Stomach smooth muscle (tissue), 2 donors: Measurements from ENCODE around the gene ZCCHC9.

ENCODE experiments used
- H3K27ac ChIP-seq: one replicate; pipeline ENCODE4 v1.7.0; 2013; ENCODE audit warnings: mild to moderate bottlenecking, low read length, inconsistent platforms
- H3K27me3 ChIP-seq, 2 donors: one replicate each; pipeline ENCODE4 v1.7.0; 2013; ENCODE audit warnings: low read length in 2 of 2; ENCODE audit not compliant: insufficient read depth in 2 of 2, control insufficient read depth in 1 of 2
- H3K36me3 ChIP-seq, 2 donors: one replicate each; pipeline ENCODE4 v1.7.0; 2013; ENCODE audit warnings: low read length in 2 of 2; ENCODE audit not compliant: control insufficient read depth in 2 of 2, insufficient read depth in 2 of 2
- H3K4me1 ChIP-seq: one replicate; pipeline ENCODE4 v1.7.0; 2013; ENCODE audit warnings: low read length; ENCODE audit not compliant: control insufficient read depth, insufficient read depth
- H3K4me3 ChIP-seq, 2 donors: one replicate each; pipeline ENCODE4 v1.7.0; 2013; ENCODE audit warnings: low read length in 2 of 2
- H3K9ac ChIP-seq, 2 donors: one replicate each; pipeline ENCODE4 v1.7.0; 2013; ENCODE audit warnings: low read length in 2 of 2, mild to moderate bottlenecking in 1 of 2
- H3K9me3 ChIP-seq, 2 donors: one replicate each; pipeline ENCODE4 v1.7.0; 2013; ENCODE audit warnings: low read length in 2 of 2; ENCODE audit not compliant: control insufficient read depth in 2 of 2
- donor health status: healthy.
- donor health status: Pancreatic carcinoma.

The ZCCHC9 gene

DNA sequence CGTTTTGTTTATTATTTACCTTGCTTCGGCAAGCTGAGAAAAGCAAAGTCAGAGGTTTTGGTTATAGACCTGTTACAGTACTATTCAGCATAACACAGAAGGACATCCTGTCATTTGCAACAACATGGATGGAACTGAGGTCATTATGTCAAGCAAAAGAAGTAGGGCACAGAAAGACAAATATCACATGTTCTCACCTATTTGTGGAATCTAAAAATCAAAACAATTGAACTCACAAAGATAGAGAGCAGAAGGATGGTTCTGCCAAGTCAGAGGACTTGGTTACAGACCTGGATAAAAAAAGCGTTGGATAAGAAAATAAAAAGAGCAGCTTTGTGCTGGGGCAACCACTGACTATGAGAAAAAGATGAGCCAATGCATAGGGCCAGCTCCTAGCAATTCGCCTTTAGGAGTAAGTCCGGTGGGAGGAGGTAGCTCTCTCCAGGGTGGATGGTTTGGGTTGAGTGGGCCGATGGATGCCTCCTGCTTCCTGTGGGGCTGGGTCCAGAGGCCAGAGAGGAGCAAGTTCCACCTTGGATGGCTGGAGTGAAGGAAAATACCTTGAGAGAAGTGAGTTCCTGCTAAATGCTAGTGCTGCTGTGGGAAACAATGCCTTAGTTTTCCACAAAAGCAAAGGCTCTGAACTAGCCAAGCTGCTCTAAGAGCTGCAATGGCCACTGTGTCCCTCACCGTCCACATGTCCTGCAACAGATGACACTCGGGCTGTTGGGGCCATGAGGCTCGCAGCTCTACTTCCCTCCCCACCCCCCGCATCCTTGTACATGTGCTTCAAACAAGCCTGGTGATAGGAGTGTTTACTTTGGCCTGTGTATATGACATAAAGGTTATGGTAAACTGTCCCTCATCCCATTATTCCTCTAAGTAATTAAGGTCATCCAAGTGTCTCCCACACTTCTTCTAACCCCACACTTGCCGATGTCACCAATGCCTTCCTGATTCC, 54.2 kb downstream of the ZCCHC9 start:
- Histone ChIP-seq H3K9me3 (no peaks in the 10 kb centered on the region), H3K9ac (no peak overlapping the region), H3K27ac (no peak overlapping the region), H3K4me3 (no peak overlapping the region), H3K27me3 (no peaks in the 10 kb centered on the region), H3K36me3 (no peaks in the 10 kb centered on the region), H3K4me1 (no peaks in the 10 kb centered on the region)

- H3K27me3 ChIP-seq: no peaks in the 10 kb centered on the region
- no peak overlapping the region for H3K4me3 ChIP-seq
- no peaks in the 10 kb centered on the region for H3K9me3 ChIP-seq
- H3K4me1 ChIP-seq: no peaks in the 10 kb centered on the region
- no peaks in the 10 kb centered on the region for H3K36me3 ChIP-seq
- H3K27ac ChIP-seq: no peak overlapping the region
- no peak overlapping the region for H3K9ac ChIP-seq
Measured at GRCh38 chr5:81359108-81359507, 57.7 kb downstream of the ZCCHC9 start.

DNA sequence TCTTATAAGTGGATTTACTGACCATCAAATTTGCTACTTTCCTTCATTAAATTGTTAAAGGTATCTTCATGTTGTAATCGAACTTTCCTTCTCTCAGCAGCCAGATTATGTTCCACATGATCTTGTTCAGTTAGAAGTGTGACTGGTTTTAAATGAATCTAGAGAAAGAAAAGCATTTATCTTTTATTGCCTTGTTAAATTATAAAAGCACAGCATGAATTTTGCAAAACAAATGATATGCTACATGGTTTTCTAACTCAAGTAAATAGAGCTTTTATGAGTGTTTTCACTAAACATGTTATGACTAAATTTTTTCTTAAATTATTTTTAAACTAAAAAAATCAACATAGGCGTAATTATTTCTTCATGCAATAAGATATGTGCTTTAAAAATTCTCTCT, 58.5 kb downstream of the ZCCHC9 start:
- Histone ChIP-seq H3K4me3 (no peak overlapping the region), H3K27me3 (no peaks in the 10 kb centered on the region), H3K27ac (no peak overlapping the region), H3K4me1 (no peaks in the 10 kb centered on the region), H3K36me3 (no peaks in the 10 kb centered on the region), H3K9ac (no peak overlapping the region), H3K9me3 (no peaks in the 10 kb centered on the region)

DNA sequence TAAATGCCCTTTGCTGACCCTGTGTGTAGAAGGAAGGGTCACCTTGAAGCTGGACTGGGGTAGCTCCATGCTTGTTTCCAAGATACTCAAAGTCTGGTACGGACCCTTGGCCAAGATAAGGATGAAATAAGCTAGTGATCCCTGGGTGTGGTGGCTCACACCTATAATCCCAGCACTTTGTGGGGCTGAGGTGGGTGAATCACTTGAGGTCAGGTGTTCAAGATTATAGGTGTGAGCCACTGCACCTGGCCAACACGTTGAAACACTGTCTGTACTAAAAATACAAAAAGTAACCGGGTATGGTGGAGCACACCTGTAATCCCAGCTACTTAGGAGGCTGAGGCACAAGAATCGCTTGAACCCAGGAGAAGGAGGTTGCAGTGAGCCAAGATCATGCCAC, 59.3 kb downstream of the ZCCHC9 start:
- H3K4me1 ChIP-seq: no peaks in the 10 kb centered on the region
- H3K27me3 ChIP-seq: no peaks in the 10 kb centered on the region
- H3K36me3 ChIP-seq: no peaks in the 10 kb centered on the region
- no peak overlapping the region for H3K27ac ChIP-seq
- H3K9ac ChIP-seq: no peak overlapping the region
- no peaks in the 10 kb centered on the region for H3K9me3 ChIP-seq
- H3K4me3 ChIP-seq: no peak overlapping the region

GRCh38 chr5:81361600-81361999, 60.2 kb downstream of the ZCCHC9 start:
- Histone ChIP-seq H3K4me3 (no peak overlapping the region), H3K9me3 (no peaks in the 10 kb centered on the region), H3K27me3 (no peaks in the 10 kb centered on the region), H3K4me1 (no peaks in the 10 kb centered on the region), H3K36me3 (no peaks in the 10 kb centered on the region), H3K27ac (no peak overlapping the region), H3K9ac (no peak overlapping the region)
